ENCODE measurements around the gene KPNA5. TPM values are rescaled to one million over a fixed set of nuclear protein-coding genes. Genes with fewer than 3 reads are reported as not detected.
"Not testable (repeated sequence)": the region's sequence is repeated elsewhere in the genome, so short reads cannot be mapped to it uniquely, and the experiment has no call there.

The KPNA5 gene
- total RNA-seq, 4 donors from 2014 or later, result 6.1 to 11.8 (median 9.6) TPM

GRCh38 chr6:116651916-116652315 lies 29.1 kb upstream of the KPNA5 start:
- Histone ChIP-seq H3K9me3 (no peaks in the 10 kb centered on the region), H3K27me3 (no peaks in the 10 kb centered on the region), H3K4me3 (no peak overlapping the region), H3K36me3 (peaks cover 33% of the 10 kb centered on the region), H3K27ac (no peak overlapping the region), H3K4me1 (no peaks in the 10 kb centered on the region)
- 81% methylated on average over 4 of the region's 4 CpGs for WGBS
- DNase-seq (ENCODE audit: low spot score in 2 of 2), result no peak
- TF ChIP-seq POLR2A (IDR thresholded peaks at IDR 0.05) (no peak), POLR2AphosphoS5 (IDR thresholded peaks at IDR 0.05) (no peak), EP300 (IDR thresholded peaks at IDR 0.05) (no peak), CTCF (IDR thresholded peaks at IDR 0.05) (no peak)

GRCh38 chr6:116661594-116661993 lies 19.4 kb upstream of the KPNA5 start:
- Histone ChIP-seq H3K27me3 (no peaks in the 10 kb centered on the region), H3K36me3 (peaks cover 14% of the 10 kb centered on the region), H3K9me3 (no peaks in the 10 kb centered on the region), H3K4me3 (no peak overlapping the region), H3K27ac (no peak overlapping the region), H3K4me1 (peaks cover 19% of the 10 kb centered on the region)
- TF ChIP-seq POLR2A (IDR thresholded peaks at IDR 0.05) (no peak), POLR2AphosphoS5 (IDR thresholded peaks at IDR 0.05) (no peak), CTCF (IDR thresholded peaks at IDR 0.05) (no peak), EP300 (IDR thresholded peaks at IDR 0.05) (no peak)
- DNase-seq (ENCODE audit: low spot score in 2 of 2), result no peak

GRCh38 chr6:116662202-116662601 lies 18.8 kb upstream of the KPNA5 start:
- no peak for DNase-seq (ENCODE audit: low spot score in 2 of 2)
- peaks cover 25% of the 10 kb centered on the region for H3K4me1 ChIP-seq
- TF ChIP-seq CTCF (IDR thresholded peaks at IDR 0.05), result no peak
- no peaks in the 10 kb centered on the region for H3K27me3 ChIP-seq
- H3K9me3 ChIP-seq, result no peaks in the 10 kb centered on the region
- no peak overlapping the region for H3K27ac ChIP-seq
- WGBS, result 96% methylated on average over 1 of the region's 1 CpG
- no peak overlapping the region for H3K4me3 ChIP-seq
- H3K36me3 ChIP-seq, result peaks cover 14% of the 10 kb centered on the region

- WGBS, result 92% methylated on average over 3 of the region's 3 CpGs
- Histone ChIP-seq H3K4me1 (peaks cover 34% of the 10 kb centered on the region), H3K27me3 (no peaks in the 10 kb centered on the region), H3K9me3 (no peaks in the 10 kb centered on the region), H3K27ac (no peak overlapping the region), H3K36me3 (peaks cover 4% of the 10 kb centered on the region), H3K4me3 (no peak overlapping the region)
- DNase-seq (ENCODE audit: low spot score in 2 of 2), result no peak
- TF ChIP-seq EP300 (IDR thresholded peaks at IDR 0.05) (no peak), POLR2AphosphoS5 (IDR thresholded peaks at IDR 0.05) (no peak), POLR2A (IDR thresholded peaks at IDR 0.05) (no peak), CTCF (IDR thresholded peaks at IDR 0.05) (no peak)
These were observed 17.7 kb upstream of the KPNA5 start for GRCh38 chr6:116663308-116663707.

DNA sequence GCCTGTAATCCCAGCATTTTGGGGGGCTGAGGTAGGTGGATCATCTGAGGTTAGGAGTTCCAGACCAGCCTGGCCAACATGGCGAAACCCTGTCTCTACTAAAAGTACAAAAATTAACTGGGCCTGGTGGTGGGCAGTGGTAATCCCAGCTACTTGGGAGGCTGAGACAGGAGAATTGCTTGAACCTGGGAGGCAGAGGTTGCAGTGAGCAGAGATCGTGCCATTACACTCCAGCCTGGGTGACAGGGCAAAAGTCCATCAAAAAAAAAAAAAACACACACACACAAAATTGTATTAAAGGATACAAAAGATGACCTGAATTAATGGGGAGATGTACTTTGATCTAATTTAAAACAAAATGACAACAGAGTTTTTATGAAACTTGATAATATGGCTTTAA lies 16.8 kb upstream of the KPNA5 start:
- not testable (repeated sequence) for H3K4me3 ChIP-seq; H3K27ac ChIP-seq; H3K27me3 ChIP-seq; DNase-seq (ENCODE audit: low spot score in 2 of 2); H3K36me3 ChIP-seq; H3K9me3 ChIP-seq
- peaks cover 34% of the 10 kb centered on the region for H3K4me1 ChIP-seq
- 95% methylated on average over 2 of the region's 2 CpGs for WGBS

DNA sequence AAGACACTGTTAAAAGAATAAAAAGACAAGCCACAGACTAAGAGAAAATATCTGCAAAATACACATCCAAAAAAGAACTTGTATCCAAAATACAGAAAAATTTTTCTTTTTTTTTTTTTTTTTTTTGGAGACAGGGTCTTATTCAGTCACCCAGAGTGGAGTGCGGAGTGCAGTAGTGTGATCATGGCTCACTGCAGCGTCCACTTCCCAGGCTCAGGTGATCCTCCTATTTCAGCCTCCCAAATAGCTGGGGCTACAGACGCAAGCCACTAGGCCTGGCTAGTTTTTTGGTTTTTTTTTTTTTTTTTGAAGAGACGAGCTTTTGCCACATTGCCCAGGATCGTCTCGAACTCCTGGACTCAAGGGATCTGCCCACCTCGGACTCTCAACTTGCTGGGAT lies 15.5 kb upstream of the KPNA5 start:
- no peaks in the 10 kb centered on the region for H3K9me3 ChIP-seq
- peaks cover 34% of the 10 kb centered on the region for H3K4me1 ChIP-seq
- H3K27me3 ChIP-seq, result no peaks in the 10 kb centered on the region
- no peaks in the 10 kb centered on the region for H3K36me3 ChIP-seq
- 87% methylated on average over 7 of the region's 7 CpGs for WGBS
- no peak overlapping the region for H3K27ac ChIP-seq
- no peak for TF ChIP-seq EP300 (IDR thresholded peaks at IDR 0.05)
- TF ChIP-seq POLR2AphosphoS5 (IDR thresholded peaks at IDR 0.05), result no peak
- no peak for TF ChIP-seq POLR2A (IDR thresholded peaks at IDR 0.05)
- no peak for TF ChIP-seq CTCF (IDR thresholded peaks at IDR 0.05)
- no peak for DNase-seq (ENCODE audit: low spot score in 2 of 2)
- H3K4me3 ChIP-seq, result no peak overlapping the region
